ENCODE results near the gene LRRC70. TPM values are rescaled to one million over a fixed set of nuclear protein-coding genes. Genes with fewer than 3 reads are reported as not detected.

The LRRC70 gene
- total RNA-seq, 1 experiment from 2014 or later = 0.68 TPM

DNA sequence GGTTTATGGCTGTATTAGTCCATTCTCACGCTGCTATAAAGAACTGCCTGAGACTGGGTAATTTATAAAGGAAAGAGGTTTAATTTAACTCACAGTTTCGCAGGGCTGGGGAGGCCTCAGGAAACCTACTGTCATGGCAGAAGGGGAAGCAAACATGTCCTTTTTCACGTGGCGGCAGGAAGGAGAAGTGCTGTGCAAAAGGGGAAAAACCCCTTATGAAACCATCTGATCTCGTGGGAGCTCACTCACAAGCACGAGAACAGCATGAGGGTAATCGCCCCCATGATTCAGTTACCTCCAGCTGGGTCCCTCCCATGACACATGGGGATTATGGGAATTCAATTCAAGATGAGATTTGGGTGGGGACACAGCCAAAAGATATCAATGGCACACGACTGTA is 13.9 kb downstream of the LRRC70 start:
- Mint-ChIP-seq H3K9me3 (ENCODE audit: unreplicated experiment) (no peaks in the 10 kb centered on the region), H3K27me3 (ENCODE audit: insufficient read depth, unreplicated experiment) (no peaks in the 10 kb centered on the region), H3K4me1 (ENCODE audit: low read depth, unreplicated experiment) (no peaks in the 10 kb centered on the region), H3K36me3 (ENCODE audit: insufficient read depth, unreplicated experiment) (peaks cover 44% of the 10 kb centered on the region), H3K27ac (ENCODE audit: unreplicated experiment) (no peak overlapping the region), H3K4me3 (ENCODE audit: unreplicated experiment) (no peak overlapping the region)
- TF ChIP-seq, protein P1, sequence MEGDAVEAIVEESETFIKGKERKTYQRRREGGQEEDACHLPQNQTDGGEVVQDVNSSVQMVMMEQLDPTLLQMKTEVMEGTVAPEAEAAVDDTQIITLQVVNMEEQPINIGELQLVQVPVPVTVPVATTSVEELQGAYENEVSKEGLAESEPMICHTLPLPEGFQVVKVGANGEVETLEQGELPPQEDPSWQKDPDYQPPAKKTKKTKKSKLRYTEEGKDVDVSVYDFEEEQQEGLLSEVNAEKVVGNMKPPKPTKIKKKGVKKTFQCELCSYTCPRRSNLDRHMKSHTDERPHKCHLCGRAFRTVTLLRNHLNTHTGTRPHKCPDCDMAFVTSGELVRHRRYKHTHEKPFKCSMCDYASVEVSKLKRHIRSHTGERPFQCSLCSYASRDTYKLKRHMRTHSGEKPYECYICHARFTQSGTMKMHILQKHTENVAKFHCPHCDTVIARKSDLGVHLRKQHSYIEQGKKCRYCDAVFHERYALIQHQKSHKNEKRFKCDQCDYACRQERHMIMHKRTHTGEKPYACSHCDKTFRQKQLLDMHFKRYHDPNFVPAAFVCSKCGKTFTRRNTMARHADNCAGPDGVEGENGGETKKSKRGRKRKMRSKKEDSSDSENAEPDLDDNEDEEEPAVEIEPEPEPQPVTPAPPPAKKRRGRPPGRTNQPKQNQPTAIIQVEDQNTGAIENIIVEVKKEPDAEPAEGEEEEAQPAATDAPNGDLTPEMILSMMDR (IDR thresholded peaks at IDR 0.05; ENCODE audit: insufficient read depth in 1 of 2, low read depth in 1 of 2, low read length in 1 of 2, severe bottlenecking in 1 of 2, unreplicated experiment in 1 of 2) = no peak
- no peak for DNase-seq
- BruUV-seq (replicated peaks) = no TSS peak
- H3K4me1 ChIP-seq = no peaks in the 10 kb centered on the region
- no peaks in the 10 kb centered on the region for H3K9me3 ChIP-seq
- CTCF ChIA-PET = no interaction called here
- H3K27me3 ChIP-seq (replicated peaks; ENCODE audit: control insufficient read depth, insufficient read depth, low read length) = no peaks in the 10 kb centered on the region
- H3K4me3 ChIP-seq (ENCODE audit: low read depth, low read length) = no peak overlapping the region
- POLR2A ChIA-PET = no interaction called here
- peaks cover 2% of the 10 kb centered on the region for H3K36me3 ChIP-seq (ENCODE audit: control insufficient read depth, insufficient read depth, low read length)
- intact Hi-C loops (cut with micrococcal nuclease; ENCODE audit: unreplicated experiment) = no loop called here

DNA sequence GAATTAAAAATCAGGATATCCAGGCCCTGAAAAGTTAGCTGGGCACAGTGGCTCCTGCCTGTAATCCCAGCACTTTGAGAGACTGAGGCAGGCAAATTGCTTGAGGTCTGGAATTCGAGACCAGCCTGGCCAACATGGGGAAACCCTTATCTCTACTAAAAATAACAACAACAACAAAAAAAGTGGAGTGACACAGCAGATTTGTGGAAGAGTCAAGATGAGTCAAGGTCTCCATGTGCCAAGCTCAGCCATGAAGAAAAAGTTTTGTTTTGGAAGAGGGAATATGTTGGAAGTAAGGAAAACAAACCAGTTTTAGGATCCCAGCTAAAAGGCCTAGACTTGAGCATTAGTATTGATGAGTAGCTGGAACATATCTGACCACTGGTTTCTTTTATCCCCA is 14.7 kb downstream of the LRRC70 start:
- POLR2A ChIA-PET = no interaction called here
- Histone ChIP-seq H3K4me3 (ENCODE audit: low read depth, low read length) (no peak overlapping the region), H3K36me3 (ENCODE audit: control insufficient read depth, insufficient read depth, low read length) (no peaks in the 10 kb centered on the region; the same call in 1 of the 2 replicates), H3K27me3 (replicated peaks; ENCODE audit: control insufficient read depth, insufficient read depth, low read length) (no peaks in the 10 kb centered on the region), H3K4me1 (no peaks in the 10 kb centered on the region), H3K9me3 (no peaks in the 10 kb centered on the region)
- no TSS peak for BruUV-seq (replicated peaks)
- CTCF ChIA-PET = no interaction called here
- Mint-ChIP-seq H3K9me3 (ENCODE audit: unreplicated experiment) (no peaks in the 10 kb centered on the region), H3K4me1 (ENCODE audit: low read depth, unreplicated experiment) (no peaks in the 10 kb centered on the region), H3K4me3 (ENCODE audit: unreplicated experiment) (no peak overlapping the region), H3K36me3 (ENCODE audit: insufficient read depth, unreplicated experiment) (peaks cover 36% of the 10 kb centered on the region), H3K27ac (ENCODE audit: unreplicated experiment) (no peak overlapping the region), H3K27me3 (ENCODE audit: insufficient read depth, unreplicated experiment) (no peaks in the 10 kb centered on the region)
- DNase-seq = no peak
- TF ChIP-seq, protein P1 (IDR thresholded peaks at IDR 0.05; ENCODE audit: insufficient read depth in 1 of 2, low read depth in 1 of 2, low read length in 1 of 2, severe bottlenecking in 1 of 2, unreplicated experiment in 1 of 2) = no peak
- intact Hi-C loops (cut with micrococcal nuclease; ENCODE audit: unreplicated experiment) = no loop called here

DNA sequence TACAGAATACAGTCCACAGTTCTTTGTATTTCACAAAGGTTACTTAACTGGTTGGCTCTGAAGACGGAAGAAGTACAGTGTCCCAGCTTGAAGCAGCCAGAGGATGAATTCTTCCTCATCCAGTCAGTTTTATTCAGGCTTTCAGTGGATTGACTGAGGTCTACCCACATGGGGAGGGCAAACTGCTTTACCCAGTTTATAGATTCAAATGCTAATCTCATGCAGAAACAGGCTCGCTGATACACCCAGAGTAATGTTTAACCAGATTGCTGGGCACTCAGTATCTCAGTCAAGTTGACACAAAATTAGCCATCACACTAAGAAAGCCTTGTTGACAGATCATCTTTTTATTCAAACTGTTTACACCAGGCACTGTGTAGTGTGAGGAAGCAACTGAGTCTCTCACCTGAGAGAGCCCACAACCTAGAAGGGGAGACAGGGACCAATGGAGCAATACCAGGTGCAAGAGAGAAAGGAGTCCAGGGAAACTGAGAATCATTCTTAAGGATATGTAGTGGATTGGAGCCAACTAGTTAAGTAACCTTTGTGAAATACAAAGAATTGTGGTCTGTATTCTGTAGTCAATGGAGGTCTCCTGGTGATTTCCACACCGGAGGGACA is 15.9 kb downstream of the LRRC70 start:
- Histone ChIP-seq H3K4me3 (ENCODE audit: low read depth, low read length) (no peak overlapping the region), H3K27me3 (replicated peaks; ENCODE audit: control insufficient read depth, insufficient read depth, low read length) (no peaks in the 10 kb centered on the region), H3K4me1 (no peaks in the 10 kb centered on the region), H3K9me3 (no peaks in the 10 kb centered on the region), H3K36me3 (ENCODE audit: control insufficient read depth, insufficient read depth, low read length) (no peaks in the 10 kb centered on the region; the same call in 1 of the 2 replicates)
- TF ChIP-seq, protein P1 (IDR thresholded peaks at IDR 0.05; ENCODE audit: insufficient read depth in 1 of 2, low read depth in 1 of 2, low read length in 1 of 2, severe bottlenecking in 1 of 2, unreplicated experiment in 1 of 2) = no peak
- Mint-ChIP-seq H3K4me1 (ENCODE audit: low read depth, unreplicated experiment) (no peaks in the 10 kb centered on the region), H3K9me3 (ENCODE audit: unreplicated experiment) (no peaks in the 10 kb centered on the region), H3K27ac (ENCODE audit: unreplicated experiment) (no peak overlapping the region), H3K4me3 (ENCODE audit: unreplicated experiment) (no peak overlapping the region), H3K36me3 (ENCODE audit: insufficient read depth, unreplicated experiment) (peaks cover 24% of the 10 kb centered on the region), H3K27me3 (ENCODE audit: insufficient read depth, unreplicated experiment) (no peaks in the 10 kb centered on the region)
- no TSS peak for BruUV-seq (replicated peaks)
- no peak for DNase-seq
- ChIA-PET CTCF (no interaction called here), POLR2A (no interaction called here)
- intact Hi-C loops (cut with micrococcal nuclease; ENCODE audit: unreplicated experiment) = no loop called here

Data from Caco-2 (cell line).